Measurements from ENCODE around the gene ESF1. TPM values are rescaled to one million over a fixed set of nuclear protein-coding genes. Genes with fewer than 3 reads are reported as not detected.
"Not testable (repeated sequence)": the region's sequence is repeated elsewhere in the genome, so short reads cannot be mapped to it uniquely, and the experiment has no call there.

The ESF1 gene
- total RNA-seq, 1 experiment from 2014 or later, result 36.9 TPM

DNA sequence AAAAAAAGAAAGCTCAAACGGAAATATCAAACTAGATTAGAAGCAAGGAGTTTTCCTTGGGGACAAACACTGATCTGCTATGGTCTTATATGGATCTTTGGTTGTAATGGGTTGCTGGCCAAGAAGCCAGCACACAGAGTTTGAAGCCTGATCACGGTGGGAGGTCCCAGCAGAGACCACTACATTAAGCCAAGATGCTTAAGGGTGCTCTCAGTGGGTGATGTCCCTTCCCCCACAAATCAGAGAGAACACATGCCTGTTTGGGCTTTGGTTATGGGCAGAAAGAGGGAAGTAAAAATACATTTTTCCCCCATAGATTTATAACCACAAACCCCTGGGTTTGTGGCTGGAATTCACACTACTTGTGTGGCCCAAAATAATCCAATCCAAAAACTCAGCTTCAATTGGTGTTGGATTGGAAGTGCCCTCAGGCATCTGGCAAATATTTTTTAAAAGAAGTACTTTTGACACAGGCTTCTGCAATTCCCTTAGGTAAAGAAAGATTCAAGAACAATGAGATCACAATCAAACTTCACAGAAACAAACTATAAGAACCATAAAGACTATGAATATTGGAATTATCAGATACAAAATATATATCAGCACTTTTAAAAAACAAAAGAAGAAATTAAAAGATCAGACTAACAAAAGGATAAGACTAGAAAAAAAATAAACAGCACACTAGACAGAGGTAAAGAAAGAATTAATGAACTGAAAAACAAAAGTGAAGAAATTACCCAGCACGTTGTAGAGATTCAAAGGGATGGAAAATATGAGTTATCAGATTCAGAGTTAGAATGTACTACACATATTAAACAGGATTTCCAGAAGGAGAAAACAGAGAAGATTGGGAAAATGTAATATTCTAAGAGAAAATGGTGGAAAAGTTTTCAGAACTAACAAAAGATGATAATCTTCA lies 44.7 kb downstream of the ESF1 start:
- no peak overlapping the region for H2BK120ac ChIP-seq (ENCODE audit: low read depth, low read length, poor library complexity, severe bottlenecking)
- Mint-ChIP-seq H3K36me3 (ENCODE audit: insufficient read depth in 1 of 3, low read depth in 3 of 3) (peaks cover 53 to 70% (median 58%) of the 10 kb centered on the region in 3 experiments), H3K9me3 (peaks cover 20 to 24% of the 10 kb centered on the region in 2 experiments), H3K4me1 (no peaks in the 10 kb centered on the region), H3K4me3 (no peak overlapping the region), H3K27me3 (ENCODE audit: low read depth) (no peaks in the 10 kb centered on the region), H3K27ac (no peak overlapping the region)
- no peak overlapping the region for H2BK12ac ChIP-seq (ENCODE audit: insufficient read length, low read depth, low read length)
- H4K91ac ChIP-seq (ENCODE audit: insufficient read length, low read depth, low read length), result no peak overlapping the region
- H3K27me3 ChIP-seq (ENCODE audit: insufficient read depth, low read length), result no peaks in the 10 kb centered on the region
- no peak for DNase-seq
- no peaks in the 10 kb centered on the region for H3K79me1 ChIP-seq (ENCODE audit: insufficient read depth, low read depth, low read length, poor library complexity, severe bottlenecking)
- H3K56ac ChIP-seq (ENCODE audit: insufficient read length, low read depth, low read length), result no peak overlapping the region
- no peaks in the 10 kb centered on the region for H3K4me1 ChIP-seq (ENCODE audit: insufficient read depth, low read length)
- TF ChIP-seq, protein P1, sequence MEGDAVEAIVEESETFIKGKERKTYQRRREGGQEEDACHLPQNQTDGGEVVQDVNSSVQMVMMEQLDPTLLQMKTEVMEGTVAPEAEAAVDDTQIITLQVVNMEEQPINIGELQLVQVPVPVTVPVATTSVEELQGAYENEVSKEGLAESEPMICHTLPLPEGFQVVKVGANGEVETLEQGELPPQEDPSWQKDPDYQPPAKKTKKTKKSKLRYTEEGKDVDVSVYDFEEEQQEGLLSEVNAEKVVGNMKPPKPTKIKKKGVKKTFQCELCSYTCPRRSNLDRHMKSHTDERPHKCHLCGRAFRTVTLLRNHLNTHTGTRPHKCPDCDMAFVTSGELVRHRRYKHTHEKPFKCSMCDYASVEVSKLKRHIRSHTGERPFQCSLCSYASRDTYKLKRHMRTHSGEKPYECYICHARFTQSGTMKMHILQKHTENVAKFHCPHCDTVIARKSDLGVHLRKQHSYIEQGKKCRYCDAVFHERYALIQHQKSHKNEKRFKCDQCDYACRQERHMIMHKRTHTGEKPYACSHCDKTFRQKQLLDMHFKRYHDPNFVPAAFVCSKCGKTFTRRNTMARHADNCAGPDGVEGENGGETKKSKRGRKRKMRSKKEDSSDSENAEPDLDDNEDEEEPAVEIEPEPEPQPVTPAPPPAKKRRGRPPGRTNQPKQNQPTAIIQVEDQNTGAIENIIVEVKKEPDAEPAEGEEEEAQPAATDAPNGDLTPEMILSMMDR (conservative IDR thresholded peaks at IDR 0.05), result no peak
- no peak overlapping the region for H3K4ac ChIP-seq (ENCODE audit: low read depth, low read length)
- no peak overlapping the region for H2BK5ac ChIP-seq (ENCODE audit: insufficient read length, low read length)
- no peaks in the 10 kb centered on the region for H4K20me1 ChIP-seq (ENCODE audit: control insufficient read depth, insufficient read depth, insufficient read length)
- no peak overlapping the region for H4K8ac ChIP-seq (replicated peaks; ENCODE audit: insufficient read length, low read depth, low read length)
- no peak overlapping the region for H3T11ph ChIP-seq (ENCODE audit: low read length)
- H3K79me2 ChIP-seq (ENCODE audit: insufficient read depth, low read length), result no peaks in the 10 kb centered on the region
- H3K9me3 ChIP-seq (ENCODE audit: control insufficient read depth, low read depth, low read length), result no peaks in the 10 kb centered on the region
- H2AK5ac ChIP-seq (ENCODE audit: insufficient read length, low read length), result no peak overlapping the region
- no peak overlapping the region for H2BK20ac ChIP-seq (ENCODE audit: low read depth, low read length, poor library complexity, severe bottlenecking)
- H3K14ac ChIP-seq (ENCODE audit: insufficient read depth, low read length), result no peak overlapping the region
- no peak overlapping the region for H3K9ac ChIP-seq (ENCODE audit: extremely low read depth, insufficient read length, low read length)
- no peaks in the 10 kb centered on the region for H3K23me2 ChIP-seq (ENCODE audit: insufficient read length, low read depth, low read length, poor library complexity, severe bottlenecking)
- no peak overlapping the region for H3K18ac ChIP-seq (ENCODE audit: insufficient read length, low read depth, low read length)
- no peak overlapping the region for H3K27ac ChIP-seq (ENCODE audit: insufficient read length, low read depth, low read length)
- no peak overlapping the region for H2BK15ac ChIP-seq (ENCODE audit: low read depth, low read length)
- H4K5ac ChIP-seq (ENCODE audit: insufficient read length, low read depth, low read length), result no peak overlapping the region
- no CpG with 5 or more reads among the region's 3 CpGs for WGBS (ENCODE audit: extremely low coverage, insufficient read length, low lambda C conversion rate)
- H3K4me2 ChIP-seq (ENCODE audit: insufficient read depth, insufficient read length, low read length), result no peak overlapping the region
- no peak overlapping the region for H3K23ac ChIP-seq (ENCODE audit: insufficient read length, low read depth, low read length)
- H2AFZ ChIP-seq (ENCODE audit: low read length), result no peak overlapping the region

GRCh38 chr20:13738187-13738586 lies 46.5 kb downstream of the ESF1 start:
- not testable (repeated sequence) for H3K27ac Mint-ChIP-seq
- WGBS (ENCODE audit: extremely low coverage, insufficient read length, low lambda C conversion rate), result no CpG with 5 or more reads among the region's 1 CpG

More at GRCh38 chr20:13738187-13738586, 46.5 kb downstream of the ESF1 start:
- not testable (repeated sequence) for H4K91ac ChIP-seq (ENCODE audit: insufficient read length, low read depth, low read length); H2BK15ac ChIP-seq (ENCODE audit: low read depth, low read length); H4K8ac ChIP-seq (replicated peaks; ENCODE audit: insufficient read length, low read depth, low read length); H3K9ac ChIP-seq (ENCODE audit: extremely low read depth, insufficient read length, low read length); H3K27me3 ChIP-seq (ENCODE audit: insufficient read depth, low read length); H3K4me1 ChIP-seq (ENCODE audit: insufficient read depth, low read length); H3K23ac ChIP-seq (ENCODE audit: insufficient read length, low read depth, low read length); H3K4me1 Mint-ChIP-seq; H2AFZ ChIP-seq (ENCODE audit: low read length); H2BK12ac ChIP-seq (ENCODE audit: insufficient read length, low read depth, low read length); H3K4me2 ChIP-seq (ENCODE audit: insufficient read depth, insufficient read length, low read length); H2BK120ac ChIP-seq (ENCODE audit: low read depth, low read length, poor library complexity, severe bottlenecking); H3K79me1 ChIP-seq (ENCODE audit: insufficient read depth, low read depth, low read length, poor library complexity, severe bottlenecking); H3K27me3 Mint-ChIP-seq (ENCODE audit: low read depth); H3K56ac ChIP-seq (ENCODE audit: insufficient read length, low read depth, low read length); H3K14ac ChIP-seq (ENCODE audit: insufficient read depth, low read length); H3K23me2 ChIP-seq (ENCODE audit: insufficient read length, low read depth, low read length, poor library complexity, severe bottlenecking); H2AK5ac ChIP-seq (ENCODE audit: insufficient read length, low read length); H3K79me2 ChIP-seq (ENCODE audit: insufficient read depth, low read length); H3K4ac ChIP-seq (ENCODE audit: low read depth, low read length); H4K20me1 ChIP-seq (ENCODE audit: control insufficient read depth, insufficient read depth, insufficient read length); H4K5ac ChIP-seq (ENCODE audit: insufficient read length, low read depth, low read length); H3T11ph ChIP-seq (ENCODE audit: low read length); H2BK5ac ChIP-seq (ENCODE audit: insufficient read length, low read length); DNase-seq; H3K9me3 ChIP-seq (ENCODE audit: control insufficient read depth, low read depth, low read length); H3K4me3 Mint-ChIP-seq; H3K27ac ChIP-seq (ENCODE audit: insufficient read length, low read depth, low read length); H3K18ac ChIP-seq (ENCODE audit: insufficient read length, low read depth, low read length); H2BK20ac ChIP-seq (ENCODE audit: low read depth, low read length, poor library complexity, severe bottlenecking)
- Mint-ChIP-seq H3K36me3 (ENCODE audit: insufficient read depth in 1 of 3, low read depth in 3 of 3) (peaks cover 51 to 62% (median 62%) of the 10 kb centered on the region in 3 experiments), H3K9me3 (peaks cover 20 to 21% of the 10 kb centered on the region in 2 experiments)

Data from H9 (cell line).